ENCODE data around the gene ZNF92.

DNA sequence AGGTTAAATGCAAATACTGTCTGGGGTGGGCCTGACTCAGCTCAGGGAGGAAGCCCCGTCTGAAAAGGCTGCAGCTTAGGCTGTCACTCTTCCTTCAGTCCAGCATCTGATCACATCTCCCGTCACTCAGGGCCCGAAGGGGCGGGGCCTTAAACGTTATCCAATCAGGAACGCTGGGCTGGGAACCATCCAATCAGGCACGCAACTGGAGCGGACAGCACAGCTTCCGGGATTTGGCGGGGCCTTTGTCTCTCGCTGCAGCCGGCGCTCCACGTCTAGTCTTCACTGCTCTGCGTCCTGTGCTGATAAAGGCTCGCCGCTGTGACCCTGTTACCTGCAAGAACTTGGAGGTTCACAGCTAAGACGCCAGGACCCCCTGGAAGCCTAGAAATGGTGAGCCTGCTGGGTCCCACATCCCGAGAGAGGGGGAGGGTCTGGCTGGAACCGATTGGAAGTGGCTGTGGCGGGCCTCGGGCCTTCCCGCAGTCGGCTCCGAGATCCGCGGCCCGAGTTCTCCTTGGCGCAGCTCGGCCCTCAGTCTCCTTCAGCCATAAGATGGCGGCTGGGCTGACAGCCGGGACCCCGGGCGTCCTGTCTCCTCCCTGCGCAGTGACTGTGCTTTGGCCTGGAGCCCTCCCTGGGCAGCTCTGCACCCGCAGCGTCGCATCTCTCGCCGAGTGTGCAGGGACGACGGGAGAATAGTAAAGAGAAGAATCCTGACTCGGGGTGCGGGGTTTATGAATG, at the start of gene ZNF92:
- TF ChIP-seq CTCF (IDR thresholded peaks at IDR 0.05; ENCODE audit: low read length) (no peak), EZH2 (IDR thresholded peaks at IDR 0.05; ENCODE audit: borderline replicate concordance, low read length) (no peak)

All from OCI-LY1 (cell line).